ENCODE data around the gene HTR2A. TPM values are rescaled to one million over a fixed set of nuclear protein-coding genes. Genes with fewer than 3 reads are reported as not detected.

HTR2A gene
- polyA plus RNA-seq, 1 of the 3 experiments (the other 2 are of a cell fraction) = 0.33 TPM

DNA sequence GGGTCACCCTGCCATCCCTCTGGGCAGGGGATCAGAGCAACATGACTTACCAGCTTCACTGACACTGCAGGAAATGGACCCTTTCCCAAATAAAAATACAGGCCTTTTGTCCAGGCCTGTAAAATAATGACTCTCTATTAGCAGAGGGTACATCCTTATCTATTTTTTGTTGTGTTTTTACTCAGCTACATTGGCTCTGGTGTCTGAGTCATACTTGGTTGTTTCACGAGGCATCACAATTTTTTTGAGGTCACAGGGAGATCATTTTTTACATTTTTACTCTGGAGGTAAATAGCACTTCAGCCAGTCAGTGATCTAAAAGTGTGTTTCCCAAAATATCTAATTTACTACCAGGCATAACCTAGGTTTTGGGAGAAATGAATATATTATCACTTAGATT, 6.9 kb upstream of the HTR2A start:
- no peaks in the 10 kb centered on the region for H3K36me3 ChIP-seq (replicated peaks in 1 of 2; ENCODE audit: control insufficient read depth in 1 of 2, insufficient read depth in 2 of 2, low read length in 1 of 2)
- peak; percentile 43 for TF ChIP-seq TCF12 (IDR thresholded peaks at IDR 0.05)
- no peak for TF ChIP-seq NRF1 (IDR thresholded peaks at IDR 0.05; ENCODE audit: low read depth, low read length)
- TF ChIP-seq EZH2phosphoT487 (IDR thresholded peaks at IDR 0.05; ENCODE audit: borderline replicate concordance, low read depth) = no peak
- no peak for TF ChIP-seq EP300 (IDR thresholded peaks at IDR 0.05; ENCODE audit: borderline replicate concordance in 1 of 2, low read depth in 1 of 2, low read length in 1 of 2)
- TF ChIP-seq, protein P1, sequence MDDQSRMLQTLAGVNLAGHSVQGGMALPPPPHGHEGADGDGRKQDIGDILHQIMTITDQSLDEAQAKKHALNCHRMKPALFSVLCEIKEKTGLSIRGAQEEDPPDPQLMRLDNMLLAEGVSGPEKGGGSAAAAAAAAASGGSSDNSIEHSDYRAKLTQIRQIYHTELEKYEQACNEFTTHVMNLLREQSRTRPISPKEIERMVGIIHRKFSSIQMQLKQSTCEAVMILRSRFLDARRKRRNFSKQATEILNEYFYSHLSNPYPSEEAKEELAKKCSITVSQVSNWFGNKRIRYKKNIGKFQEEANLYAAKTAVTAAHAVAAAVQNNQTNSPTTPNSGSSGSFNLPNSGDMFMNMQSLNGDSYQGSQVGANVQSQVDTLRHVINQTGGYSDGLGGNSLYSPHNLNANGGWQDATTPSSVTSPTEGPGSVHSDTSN (IDR thresholded peaks at IDR 0.05) = no peak
- TF ChIP-seq ELF1 (IDR thresholded peaks at IDR 0.05) = no peak
- TF ChIP-seq, protein P2, sequence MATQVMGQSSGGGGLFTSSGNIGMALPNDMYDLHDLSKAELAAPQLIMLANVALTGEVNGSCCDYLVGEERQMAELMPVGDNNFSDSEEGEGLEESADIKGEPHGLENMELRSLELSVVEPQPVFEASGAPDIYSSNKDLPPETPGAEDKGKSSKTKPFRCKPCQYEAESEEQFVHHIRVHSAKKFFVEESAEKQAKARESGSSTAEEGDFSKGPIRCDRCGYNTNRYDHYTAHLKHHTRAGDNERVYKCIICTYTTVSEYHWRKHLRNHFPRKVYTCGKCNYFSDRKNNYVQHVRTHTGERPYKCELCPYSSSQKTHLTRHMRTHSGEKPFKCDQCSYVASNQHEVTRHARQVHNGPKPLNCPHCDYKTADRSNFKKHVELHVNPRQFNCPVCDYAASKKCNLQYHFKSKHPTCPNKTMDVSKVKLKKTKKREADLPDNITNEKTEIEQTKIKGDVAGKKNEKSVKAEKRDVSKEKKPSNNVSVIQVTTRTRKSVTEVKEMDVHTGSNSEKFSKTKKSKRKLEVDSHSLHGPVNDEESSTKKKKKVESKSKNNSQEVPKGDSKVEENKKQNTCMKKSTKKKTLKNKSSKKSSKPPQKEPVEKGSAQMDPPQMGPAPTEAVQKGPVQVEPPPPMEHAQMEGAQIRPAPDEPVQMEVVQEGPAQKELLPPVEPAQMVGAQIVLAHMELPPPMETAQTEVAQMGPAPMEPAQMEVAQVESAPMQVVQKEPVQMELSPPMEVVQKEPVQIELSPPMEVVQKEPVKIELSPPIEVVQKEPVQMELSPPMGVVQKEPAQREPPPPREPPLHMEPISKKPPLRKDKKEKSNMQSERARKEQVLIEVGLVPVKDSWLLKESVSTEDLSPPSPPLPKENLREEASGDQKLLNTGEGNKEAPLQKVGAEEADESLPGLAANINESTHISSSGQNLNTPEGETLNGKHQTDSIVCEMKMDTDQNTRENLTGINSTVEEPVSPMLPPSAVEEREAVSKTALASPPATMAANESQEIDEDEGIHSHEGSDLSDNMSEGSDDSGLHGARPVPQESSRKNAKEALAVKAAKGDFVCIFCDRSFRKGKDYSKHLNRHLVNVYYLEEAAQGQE (IDR thresholded peaks at IDR 0.05; ENCODE audit: low read depth, low read length) = no peak
- TF ChIP-seq FOSL2 (IDR thresholded peaks at IDR 0.05; ENCODE audit: borderline replicate concordance, low read depth) = peak; percentile 62; the same call in 1 of the 2 replicates
- 0 out of 2 replicates have a peak, but pooled peaks have one; percentile 36 for TF ChIP-seq RXRA (IDR thresholded peaks at IDR 0.05; ENCODE audit: borderline replicate concordance, low read depth)
- TF ChIP-seq JUND (IDR thresholded peaks at IDR 0.05) = peak; percentile 54; the same call in 1 of the 2 replicates
- no peak for TF ChIP-seq RCOR1 (IDR thresholded peaks at IDR 0.05; ENCODE audit: low read length)
- no peak for TF ChIP-seq RFX5 (IDR thresholded peaks at IDR 0.05; ENCODE audit: low read length)
- no peak for TF ChIP-seq FOXM1 (IDR thresholded peaks at IDR 0.05; ENCODE audit: low read depth)
- no peaks in the 10 kb centered on the region for H3K27me3 ChIP-seq (ENCODE audit: insufficient read depth)
- H3K9me2 ChIP-seq = no peaks in the 10 kb centered on the region
- H3K9me3 ChIP-seq = no peaks in the 10 kb centered on the region
- DNase-seq = no peak
- peaks cover 2% of the 10 kb centered on the region for H3F3A ChIP-seq (replicated peaks; ENCODE audit: insufficient read depth)
- no peak overlapping the region for H3K9ac ChIP-seq
- peaks cover 0 to 3% of the 10 kb centered on the region in 2 experiments; a peak in 3 of 4 replicates for H3K4me1 ChIP-seq (ENCODE audit: control insufficient read depth in 1 of 2, insufficient read depth in 2 of 2, low read depth in 1 of 2, low read length in 1 of 2)
- no peak overlapping the region for H3K4me3 ChIP-seq (ENCODE audit: low read depth in 2 of 2, low read length in 1 of 2)
- ChIA-PET POLR2A (no interaction called here), CTCF (interaction anchor here (1.0 to 2.1 kb wide), 3 partner anchors 9 to 58 kb away, joined by 3 to 9 read pairs (median 6); no protein-coding TSS in a partner anchor)
- no peaks in the 10 kb centered on the region for H4K20me1 ChIP-seq (ENCODE audit: insufficient read depth)
- WGBS (ENCODE audit: low lambda C conversion rate) = 4% methylated on average over 1 of the region's 1 CpG
- H2AFZ ChIP-seq (ENCODE audit: low read depth) = peak overlapping the region; percentile 11; the same call in 1 of the 2 replicates
- H3K4me2 ChIP-seq = no peak overlapping the region
- H3K79me2 ChIP-seq (ENCODE audit: insufficient read depth) = no peaks in the 10 kb centered on the region
- peak overlapping the region; percentile 12 to 16; a peak in 2 of 4 replicates for H3K27ac ChIP-seq (ENCODE audit: low read depth in 2 of 2, low read length in 1 of 2)

DNA sequence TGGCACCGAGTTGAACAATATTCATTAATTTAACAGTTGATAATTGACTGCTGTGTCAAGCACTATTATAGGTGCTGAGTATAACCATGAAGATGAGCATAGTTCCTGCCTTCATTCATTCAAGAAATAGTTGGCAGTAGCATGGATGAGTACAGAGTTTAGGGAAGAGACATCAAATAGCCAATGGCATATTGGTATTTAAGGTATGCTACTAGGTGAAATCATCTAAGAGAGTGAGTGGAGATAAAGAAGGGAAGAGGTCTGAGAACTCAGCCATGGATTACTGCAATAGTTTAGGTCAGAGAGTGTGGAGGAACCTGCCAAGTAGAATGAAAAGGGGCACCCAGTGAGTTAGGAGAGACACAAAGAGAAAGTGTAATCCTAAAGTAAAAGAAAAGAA, 4.9 kb upstream of the HTR2A start:
- ChIA-PET CTCF (no interaction called here), POLR2A (no interaction called here)
- Histone ChIP-seq H3K36me3 (replicated peaks in 1 of 2; ENCODE audit: control insufficient read depth in 1 of 2, insufficient read depth in 2 of 2, low read length in 1 of 2) (no peaks in the 10 kb centered on the region), H3K9ac (no peak overlapping the region), H2AFZ (ENCODE audit: low read depth) (no peak overlapping the region), H3K27me3 (ENCODE audit: insufficient read depth) (no peaks in the 10 kb centered on the region), H3K9me3 (no peaks in the 10 kb centered on the region), H4K20me1 (ENCODE audit: insufficient read depth) (no peaks in the 10 kb centered on the region), H3K9me2 (no peaks in the 10 kb centered on the region), H3F3A (replicated peaks; ENCODE audit: insufficient read depth) (no peaks in the 10 kb centered on the region), H3K4me2 (no peak overlapping the region), H3K4me3 (ENCODE audit: low read depth in 2 of 2, low read length in 1 of 2) (no peak overlapping the region), H3K4me1 (ENCODE audit: control insufficient read depth in 1 of 2, insufficient read depth in 2 of 2, low read depth in 1 of 2, low read length in 1 of 2) (peaks cover 0 to 3% of the 10 kb centered on the region in 2 experiments; a peak in 3 of 4 replicates), H3K27ac (ENCODE audit: low read depth in 2 of 2, low read length in 1 of 2) (no peak overlapping the region), H3K79me2 (ENCODE audit: insufficient read depth) (no peaks in the 10 kb centered on the region)
- DNase-seq = no peak
- 20% methylated on average over 1 of the region's 1 CpG for WGBS (ENCODE audit: low lambda C conversion rate)
- no peak for TF ChIP-seq FOSL2 (IDR thresholded peaks at IDR 0.05; ENCODE audit: borderline replicate concordance, low read depth)
- no peak for TF ChIP-seq YY1 (IDR thresholded peaks at IDR 0.05; ENCODE audit: low read depth)
- TF ChIP-seq, protein P2 (IDR thresholded peaks at IDR 0.05; ENCODE audit: low read depth, low read length) = no peak
- TF ChIP-seq, protein P3, sequence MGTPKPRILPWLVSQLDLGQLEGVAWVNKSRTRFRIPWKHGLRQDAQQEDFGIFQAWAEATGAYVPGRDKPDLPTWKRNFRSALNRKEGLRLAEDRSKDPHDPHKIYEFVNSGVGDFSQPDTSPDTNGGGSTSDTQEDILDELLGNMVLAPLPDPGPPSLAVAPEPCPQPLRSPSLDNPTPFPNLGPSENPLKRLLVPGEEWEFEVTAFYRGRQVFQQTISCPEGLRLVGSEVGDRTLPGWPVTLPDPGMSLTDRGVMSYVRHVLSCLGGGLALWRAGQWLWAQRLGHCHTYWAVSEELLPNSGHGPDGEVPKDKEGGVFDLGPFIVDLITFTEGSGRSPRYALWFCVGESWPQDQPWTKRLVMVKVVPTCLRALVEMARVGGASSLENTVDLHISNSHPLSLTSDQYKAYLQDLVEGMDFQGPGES (IDR thresholded peaks at IDR 0.05; ENCODE audit: low read depth, low read length) = no peak
- TF ChIP-seq EP300 (IDR thresholded peaks at IDR 0.05; ENCODE audit: borderline replicate concordance in 1 of 2, low read depth in 1 of 2, low read length in 1 of 2) = no peak
- TF ChIP-seq TAF1 (IDR thresholded peaks at IDR 0.05; ENCODE audit: borderline replicate concordance, low read depth, low read length) = no peak
- TF ChIP-seq GABPA (IDR thresholded peaks at IDR 0.05; ENCODE audit: low read depth) = no peak
- TF ChIP-seq, protein P4, sequence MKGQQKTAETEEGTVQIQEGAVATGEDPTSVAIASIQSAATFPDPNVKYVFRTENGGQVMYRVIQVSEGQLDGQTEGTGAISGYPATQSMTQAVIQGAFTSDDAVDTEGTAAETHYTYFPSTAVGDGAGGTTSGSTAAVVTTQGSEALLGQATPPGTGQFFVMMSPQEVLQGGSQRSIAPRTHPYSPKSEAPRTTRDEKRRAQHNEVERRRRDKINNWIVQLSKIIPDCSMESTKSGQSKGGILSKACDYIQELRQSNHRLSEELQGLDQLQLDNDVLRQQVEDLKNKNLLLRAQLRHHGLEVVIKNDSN (IDR thresholded peaks at IDR 0.05; ENCODE audit: borderline replicate concordance, low read depth) = no peak
